ENCODE data around the gene GIMD1. TPM values are rescaled to one million over a fixed set of nuclear protein-coding genes. Genes with fewer than 3 reads are reported as not detected.

GIMD1 gene
- polyA plus RNA-seq, 1 experiment: not detected

GRCh38 chr4:106320235-106320634 lies 48.3 kb downstream of the GIMD1 start:
- no peak for TF ChIP-seq CTCF (IDR thresholded peaks at IDR 0.05; ENCODE audit: insufficient read depth, low read depth, low read length)
- no peak overlapping the region for H3K4me3 ChIP-seq (ENCODE audit: low read depth, low read length)
- no peaks in the 10 kb centered on the region for H3K36me3 ChIP-seq (ENCODE audit: control insufficient read depth, insufficient read depth, low read length)
- no peaks in the 10 kb centered on the region for H3K27me3 ChIP-seq (ENCODE audit: control insufficient read depth, insufficient read depth, low read length)
- CTCF ChIA-PET: interaction anchor here (1.1 kb wide), 1 partner anchor 8 kb away, joined by 4 read pairs; no protein-coding TSS in a partner anchor
- POLR2A ChIA-PET: interaction anchor here (0.7 kb wide), 1 partner anchor 1335 kb away, joined by 4 read pairs; no protein-coding TSS in a partner anchor
- no peak for DNase-seq (ENCODE audit: low read depth)

- POLR2A ChIA-PET: no interaction called here
- DNase-seq (ENCODE audit: low read depth): no peak
- Histone ChIP-seq H3K4me3 (ENCODE audit: low read depth, low read length) (no peak overlapping the region), H3K27me3 (ENCODE audit: control insufficient read depth, insufficient read depth, low read length) (no peaks in the 10 kb centered on the region), H3K36me3 (ENCODE audit: control insufficient read depth, insufficient read depth, low read length) (no peaks in the 10 kb centered on the region)
- CTCF ChIA-PET: no interaction called here
- no peak for TF ChIP-seq CTCF (IDR thresholded peaks at IDR 0.05; ENCODE audit: insufficient read depth, low read depth, low read length)
Measured at GRCh38 chr4:106318511-106318910, 50.1 kb downstream of the GIMD1 start.

GRCh38 chr4:106317815-106318214 lies 50.8 kb downstream of the GIMD1 start:
- no peak for TF ChIP-seq CTCF (IDR thresholded peaks at IDR 0.05; ENCODE audit: insufficient read depth, low read depth, low read length)
- POLR2A ChIA-PET: no interaction called here
- Histone ChIP-seq H3K36me3 (ENCODE audit: control insufficient read depth, insufficient read depth, low read length) (no peaks in the 10 kb centered on the region), H3K27me3 (ENCODE audit: control insufficient read depth, insufficient read depth, low read length) (no peaks in the 10 kb centered on the region), H3K4me3 (ENCODE audit: low read depth, low read length) (no peak overlapping the region)
- no peak for DNase-seq (ENCODE audit: low read depth)
- CTCF ChIA-PET: no interaction called here

GRCh38 chr4:106316773-106317409 lies 51.7 kb downstream of the GIMD1 start:
- Histone ChIP-seq H3K36me3 (ENCODE audit: control insufficient read depth, insufficient read depth, low read length) (no peaks in the 10 kb centered on the region), H3K27me3 (ENCODE audit: control insufficient read depth, insufficient read depth, low read length) (no peaks in the 10 kb centered on the region), H3K4me3 (ENCODE audit: low read depth, low read length) (peak overlapping the region; percentile 78)
- ChIA-PET POLR2A (no interaction called here), CTCF (no interaction called here)
- no peak for TF ChIP-seq CTCF (IDR thresholded peaks at IDR 0.05; ENCODE audit: insufficient read depth, low read depth, low read length)
- no peak for DNase-seq (ENCODE audit: low read depth)

- CTCF ChIA-PET: interaction anchor here (0.8 to 1.1 kb wide), 3 partner anchors 12 to 50 kb away, joined by 3 read pairs; no protein-coding TSS in a partner anchor
- DNase-seq (ENCODE audit: low read depth): peak; percentile 39
- no peaks in the 10 kb centered on the region for H3K27me3 ChIP-seq (ENCODE audit: control insufficient read depth, insufficient read depth, low read length)
- no peaks in the 10 kb centered on the region for H3K36me3 ChIP-seq (ENCODE audit: control insufficient read depth, insufficient read depth, low read length)
- POLR2A ChIA-PET: interaction anchor here (0.7 kb wide), 2 partner anchors 23 to 221 kb away, joined by 4 to 6 read pairs; no protein-coding TSS in a partner anchor
- H3K4me3 ChIP-seq (ENCODE audit: low read depth, low read length): peak within 1 kb of the TSS; percentile 78
- TF ChIP-seq CTCF (IDR thresholded peaks at IDR 0.05; ENCODE audit: insufficient read depth, low read depth, low read length): no peak
Measured at GRCh38 chr4:106315968-106316772, 52.4 kb downstream of the GIMD1 start, which contains the start of the genes AIMP1 and TBCK. AIMP1 (plus strand) TSS chr4:106316550; CDS start chr4:106325010, 8,460 bp downstream. TBCK (minus strand) TSS chr4:106316209; CDS start chr4:106308960, 7,249 bp downstream.
